SK-N-SH (cell line): Measurements from ENCODE around the gene IGSF9B. TPM values are rescaled to one million over a fixed set of nuclear protein-coding genes. Genes with fewer than 3 reads are reported as not detected.

Experiments
- CTCF ChIA-PET: fragments of 300-600, 350-600 bp; formaldehyde crosslinking; extraction: SDS; loops from one replicate; lab custom pipeline; 2021; lab: Yijun Ruan, JAX
- POLR2A ChIA-PET: fragments of 350-600 bp; sonication (Branson Sonifier 250); formaldehyde crosslinking; extraction: SDS; loops from one replicate; lab custom pipeline; 2020; ENCODE audit warnings: antibody characterized with exemption, inconsistent platforms; lab: Yijun Ruan, JAX
- DNase-seq: peaks from one replicate; pipeline ENCODE4 v3.0.0; 2012
- H2AFZ ChIP-seq: fragments of 200-600 bp; sonication (generic); 2 replicates; pipeline ENCODE4 v1.8.1; 2016; ENCODE audit warnings: antibody characterized with exemption, mild to moderate bottlenecking, low read depth
- H3F3A ChIP-seq: fragments of 200-600 bp; sonication (generic); replicated peaks from 2 replicates; pipeline ENCODE3; 2016; ENCODE audit warnings: antibody characterized with exemption, mild to moderate bottlenecking; ENCODE audit not compliant: insufficient read depth
- H3K27ac ChIP-seq, 2 experiments: fragments of 200-500 bp in 1 of 2; fragments of 200-600 bp in 1 of 2; sonication (Bioruptor generic) in 1 of 2; sonication (generic), shearing (Covaris generic) in 1 of 2; 2 replicates each; pipeline versions ENCODE4 v1.5.1 to v1.6.1; 2014 to 2016; ENCODE audit warnings: low read depth in 2 of 2, inconsistent platforms in 1 of 2, low read length in 1 of 2, mild to moderate bottlenecking in 1 of 2, mixed read lengths in 1 of 2
- H3K27me3 ChIP-seq: fragments of 200-600 bp; sonication (generic), shearing (Covaris generic); 2 replicates; pipeline ENCODE4 v1.6.1; 2016; ENCODE audit warnings: mixed run types; ENCODE audit not compliant: insufficient read depth
- H3K36me3 ChIP-seq, 2 experiments: fragments of 200-500 bp in 1 of 2; fragments of 200-600 bp in 1 of 2; sonication (Bioruptor generic) in 1 of 2; sonication (generic) in 1 of 2; replicated peaks in 1 of 2; 2 replicates each; pipeline versions ENCODE3 to v1.5.1; 2014 to 2016; ENCODE audit warnings: low read length in 1 of 2, mild to moderate bottlenecking in 1 of 2; ENCODE audit not compliant: insufficient read depth in 2 of 2, control insufficient read depth in 1 of 2
- H3K4me1 ChIP-seq, 2 experiments: fragments of 200-500 bp in 1 of 2; fragments of 200-600 bp in 1 of 2; sonication (Bioruptor generic) in 1 of 2; sonication (generic), shearing (Covaris generic) in 1 of 2; 2 replicates each; pipeline versions ENCODE4 v1.5.1 to v1.6.1; 2014 to 2016; ENCODE audit warnings: low read depth in 1 of 2, low read length in 1 of 2, mixed run types in 1 of 2; ENCODE audit not compliant: insufficient read depth in 2 of 2, control insufficient read depth in 1 of 2
- H3K4me2 ChIP-seq: fragments of 200-600 bp; sonication (generic), shearing (Covaris generic); 2 replicates; pipeline ENCODE4 v1.6.1; 2017; ENCODE audit warnings: mixed run types
- H3K4me3 ChIP-seq, 2 experiments: fragments of 200-500 bp in 1 of 2; fragments of 200-600 bp in 1 of 2; sonication (Bioruptor generic) in 1 of 2; sonication (generic), shearing (Covaris generic) in 1 of 2; 2 replicates each; pipeline versions ENCODE4 v1.5.1 to v1.8.1; 2014 to 2016; ENCODE audit warnings: low read depth in 2 of 2, inconsistent platforms in 1 of 2, low read length in 1 of 2, mild to moderate bottlenecking in 1 of 2, mixed read lengths in 1 of 2, moderate library complexity in 1 of 2
- H3K79me2 ChIP-seq: fragments of 200-600 bp; sonication (generic); 2 replicates; pipeline ENCODE4 v1.8.1; 2017; ENCODE audit warnings: mild to moderate bottlenecking; ENCODE audit not compliant: insufficient read depth
- H3K9ac ChIP-seq: fragments of 200-600 bp; sonication (generic); 2 replicates; pipeline ENCODE4 v1.6.1; 2017; ENCODE audit warnings: mixed run types
- H3K9me2 ChIP-seq: fragments of 200-600 bp; sonication (generic); 2 replicates; pipeline ENCODE4 v1.6.1; 2017; ENCODE audit warnings: mixed run types
- H3K9me3 ChIP-seq: fragments of 200-600 bp; sonication (generic); 2 replicates; pipeline ENCODE4 v1.6.1; 2017; ENCODE audit warnings: mixed run types, mild to moderate bottlenecking, moderate library complexity
- H4K20me1 ChIP-seq: fragments of 200-600 bp; sonication (generic); 2 replicates; pipeline ENCODE4 v1.6.1; 2017; ENCODE audit warnings: mild to moderate bottlenecking, mixed run types; ENCODE audit not compliant: insufficient read depth
- CHD2 ChIP-seq: fragments of 150-350 bp; IDR thresholded peaks from 2 replicates; pipeline ENCODE4 v1.6.1; 2018; ENCODE audit warnings: low read length; ENCODE audit not compliant: partially characterized antibody
- EP300 ChIP-seq, 2 experiments: IDR thresholded peaks; 2 replicates each; pipeline versions ENCODE4 v1.4.0 to v1.6.1; 2012; ENCODE audit warnings: borderline replicate concordance in 1 of 2, low read depth in 1 of 2, low read length in 1 of 2
- FOSL2 ChIP-seq: IDR thresholded peaks from 2 replicates; pipeline ENCODE4 v1.4.0; 2012; ENCODE audit warnings: low read depth, mild to moderate bottlenecking, moderate library complexity, borderline replicate concordance
- GABPA ChIP-seq: IDR thresholded peaks from 2 replicates; pipeline ENCODE4 v1.4.0; 2012; ENCODE audit warnings: low read depth, mild to moderate bottlenecking
- IRF3 ChIP-seq: fragments of 150-350 bp; IDR thresholded peaks from 2 replicates; pipeline ENCODE4 v1.6.1; 2016; ENCODE audit warnings: mild to moderate bottlenecking, low read depth, low read length
- MXI1 ChIP-seq: IDR thresholded peaks from 2 replicates; pipeline ENCODE4 v1.6.1; 2012; ENCODE audit warnings: mild to moderate bottlenecking, low read depth, low read length, improper control_type of control experiment
- RXRA ChIP-seq: IDR thresholded peaks from 2 replicates; pipeline ENCODE4 v1.4.0; 2012; ENCODE audit warnings: low read depth, mild to moderate bottlenecking, borderline replicate concordance
- TAF1 ChIP-seq: IDR thresholded peaks from 2 replicates; pipeline ENCODE4 v1.6.1; 2012; ENCODE audit warnings: low read depth, mild to moderate bottlenecking, low read length, moderate library complexity, borderline replicate concordance
- WGBS: methylation state at CpG from one replicate; pipeline ENCODE4 v1.1.6; 2017; ENCODE audit warnings: low lambda C conversion rate; 5-methylcytosine and 5-hydroxymethylcytosine counted together
- polyA plus RNA-seq, 3 experiments: library from polyadenylated mRNA; depleted of rRNA; stranded (reverse); fragments of >200 nt; gene quantifications; 2 replicates each; pipeline ENCODE4 v1.2.3, GENCODE V29; 2012
- TF ChIP-seq, protein P1 (sequence below): IDR thresholded peaks from 2 replicates; pipeline ENCODE4; 2012

The IGSF9B gene, protein sequence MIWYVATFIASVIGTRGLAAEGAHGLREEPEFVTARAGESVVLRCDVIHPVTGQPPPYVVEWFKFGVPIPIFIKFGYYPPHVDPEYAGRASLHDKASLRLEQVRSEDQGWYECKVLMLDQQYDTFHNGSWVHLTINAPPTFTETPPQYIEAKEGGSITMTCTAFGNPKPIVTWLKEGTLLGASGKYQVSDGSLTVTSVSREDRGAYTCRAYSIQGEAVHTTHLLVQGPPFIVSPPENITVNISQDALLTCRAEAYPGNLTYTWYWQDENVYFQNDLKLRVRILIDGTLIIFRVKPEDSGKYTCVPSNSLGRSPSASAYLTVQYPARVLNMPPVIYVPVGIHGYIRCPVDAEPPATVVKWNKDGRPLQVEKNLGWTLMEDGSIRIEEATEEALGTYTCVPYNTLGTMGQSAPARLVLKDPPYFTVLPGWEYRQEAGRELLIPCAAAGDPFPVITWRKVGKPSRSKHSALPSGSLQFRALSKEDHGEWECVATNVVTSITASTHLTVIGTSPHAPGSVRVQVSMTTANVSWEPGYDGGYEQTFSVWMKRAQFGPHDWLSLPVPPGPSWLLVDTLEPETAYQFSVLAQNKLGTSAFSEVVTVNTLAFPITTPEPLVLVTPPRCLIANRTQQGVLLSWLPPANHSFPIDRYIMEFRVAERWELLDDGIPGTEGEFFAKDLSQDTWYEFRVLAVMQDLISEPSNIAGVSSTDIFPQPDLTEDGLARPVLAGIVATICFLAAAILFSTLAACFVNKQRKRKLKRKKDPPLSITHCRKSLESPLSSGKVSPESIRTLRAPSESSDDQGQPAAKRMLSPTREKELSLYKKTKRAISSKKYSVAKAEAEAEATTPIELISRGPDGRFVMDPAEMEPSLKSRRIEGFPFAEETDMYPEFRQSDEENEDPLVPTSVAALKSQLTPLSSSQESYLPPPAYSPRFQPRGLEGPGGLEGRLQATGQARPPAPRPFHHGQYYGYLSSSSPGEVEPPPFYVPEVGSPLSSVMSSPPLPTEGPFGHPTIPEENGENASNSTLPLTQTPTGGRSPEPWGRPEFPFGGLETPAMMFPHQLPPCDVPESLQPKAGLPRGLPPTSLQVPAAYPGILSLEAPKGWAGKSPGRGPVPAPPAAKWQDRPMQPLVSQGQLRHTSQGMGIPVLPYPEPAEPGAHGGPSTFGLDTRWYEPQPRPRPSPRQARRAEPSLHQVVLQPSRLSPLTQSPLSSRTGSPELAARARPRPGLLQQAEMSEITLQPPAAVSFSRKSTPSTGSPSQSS (N-terminal part only)
- 0.41 and 0.96 TPM in 2 replicates for polyA plus RNA-seq (2012; rRNA removed)
- polyA plus RNA-seq (2012; cell fraction: cytosol; rRNA removed), result 0.45 and 0.75 TPM in 2 replicates
- polyA plus RNA-seq (2012; cell fraction: nucleus; rRNA removed), result 2.4 and 4.2 TPM in 2 replicates

GRCh38 chr11:133956650-133957633 is at the start of gene IGSF9B:
Gene IGSF9B (minus strand): TSS chr11:133956968. CDS start chr11:133956754, 214 bp downstream.
- peak within 1 kb of the TSS; percentile 83 for H3K4me2 ChIP-seq
- peaks cover 17% of the 10 kb centered on the region for H3K27me3 ChIP-seq
- no peak within 1 kb of the TSS for H3K9ac ChIP-seq
- H3K9me2 ChIP-seq, result no peaks in the 10 kb centered on the region
- H3F3A ChIP-seq, result no peaks in the 10 kb centered on the region
- peak; percentile 69 for TF ChIP-seq CHD2
- no peak for TF ChIP-seq RXRA
- no peak for TF ChIP-seq EP300 (IDR thresholded peaks at IDR 0.05; ENCODE audit: borderline replicate concordance in 1 of 2, low read depth in 1 of 2, low read length in 1 of 2)
- 0 out of 2 replicates have a peak, but pooled peaks have one; percentile 46 for TF ChIP-seq TAF1
- peak; percentile 79 for TF ChIP-seq IRF3
- TF ChIP-seq, protein P1, sequence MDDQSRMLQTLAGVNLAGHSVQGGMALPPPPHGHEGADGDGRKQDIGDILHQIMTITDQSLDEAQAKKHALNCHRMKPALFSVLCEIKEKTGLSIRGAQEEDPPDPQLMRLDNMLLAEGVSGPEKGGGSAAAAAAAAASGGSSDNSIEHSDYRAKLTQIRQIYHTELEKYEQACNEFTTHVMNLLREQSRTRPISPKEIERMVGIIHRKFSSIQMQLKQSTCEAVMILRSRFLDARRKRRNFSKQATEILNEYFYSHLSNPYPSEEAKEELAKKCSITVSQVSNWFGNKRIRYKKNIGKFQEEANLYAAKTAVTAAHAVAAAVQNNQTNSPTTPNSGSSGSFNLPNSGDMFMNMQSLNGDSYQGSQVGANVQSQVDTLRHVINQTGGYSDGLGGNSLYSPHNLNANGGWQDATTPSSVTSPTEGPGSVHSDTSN, result peak; percentile 99
- peak; percentile 45 for TF ChIP-seq MXI1
- TF ChIP-seq FOSL2, result no peak
- peak; percentile 46; the same call in 1 of the 2 replicates for TF ChIP-seq GABPA
- CTCF ChIA-PET, result interaction anchor here (0.7 to 16.7 kb wide), 13 partner anchors 11 to 182 kb away, joined by 3 to 200 read pairs (median 4); no protein-coding TSS in a partner anchor
- peak within 1 kb of the TSS in 1 of 2 experiments; percentile 91; a peak in 2 of 4 replicates for H3K27ac ChIP-seq
- 3% methylated on average over 34 of the region's 100 CpGs for WGBS
- H3K36me3 ChIP-seq, result no peaks in the 10 kb centered on the region
- peak within 1 kb of the TSS; percentile 63 to 64 for H3K4me3 ChIP-seq
- H3K4me1 ChIP-seq, result peaks cover 0 to 41% of the 10 kb centered on the region in 2 experiments; a peak in 2 of 4 replicates
- DNase-seq, result peak; percentile 98
- H3K79me2 ChIP-seq, result no peaks in the 10 kb centered on the region
- H4K20me1 ChIP-seq, result no peaks in the 10 kb centered on the region
- no peaks in the 10 kb centered on the region for H3K9me3 ChIP-seq
- POLR2A ChIA-PET, result interaction anchor here (0.6 to 4.3 kb wide), 9 partner anchors 9 to 84 kb away, joined by 3 to 26 read pairs (median 8); no protein-coding TSS in a partner anchor
- peak within 1 kb of the TSS; percentile 71; the same call in 1 of the 2 replicates for H2AFZ ChIP-seq
